ENCODE results near the gene ZC3H10. TPM values are rescaled to one million over a fixed set of nuclear protein-coding genes. Genes with fewer than 3 reads are reported as not detected.

Gene ZC3H10
- total and polyA plus RNA-seq, 2 donors (not counting 3 experiments of a cell fraction or from before 2014, with no cell fraction given), result 2.6 to 10.1 TPM

- BruUV-seq (replicated peaks), result no TSS peak
- no peak overlapping the region for H3K4me3 ChIP-seq (replicated peaks in 1 of 3; ENCODE audit: insufficient read depth in 1 of 3, low read depth in 1 of 3, low read length in 3 of 3)
- H3K9me3 ChIP-seq (replicated peaks; ENCODE audit: control insufficient read depth, insufficient read depth, low read length), result no peaks in the 10 kb centered on the region
- dilution Hi-C loops (cut with MboI; ENCODE audit: extremely low pct_ligation_motif_present, low sequenced_read_pairs) (no loop called here), intact Hi-C loops (cut with micrococcal nuclease) (no loop called here)
- FAIRE-seq (no peak), DNase-seq (ENCODE audit: low read depth, low spot score) (peak; percentile 20)
- ChIA-PET CTCF (interaction anchor here (0.6 to 2.9 kb wide), 13 partner anchors 11 to 342 kb away, joined by 3 to 35 read pairs (median 7); partner anchors contain the start of genes GDF11, PA2G4, SMARCC2 and SUOX), POLR2A (interaction anchor here (0.6 to 0.9 kb wide), 2 partner anchors 19 to 78 kb away, joined by 5 to 6 read pairs; partner anchors contain the start of gene PA2G4)
- H3K4me2 ChIP-seq (ENCODE audit: insufficient read depth, low read length), result no peak overlapping the region
- no peaks in the 10 kb centered on the region for H3K9me1 ChIP-seq (replicated peaks; ENCODE audit: control insufficient read depth, extremely low read depth, insufficient read depth, low read length)
- no peaks in the 10 kb centered on the region for H3K79me2 ChIP-seq (ENCODE audit: control insufficient read depth, insufficient read depth, low read length)
- H3K9ac ChIP-seq (replicated peaks; ENCODE audit: extremely low read depth, insufficient read depth, low read length), result no peak overlapping the region
- H3K27me3 ChIP-seq (ENCODE audit: control insufficient read depth in 2 of 2, insufficient read depth in 2 of 2, low read length in 2 of 2), result peaks cover 4 to 8% of the 10 kb centered on the region in 2 experiments
- H4K20me1 ChIP-seq (replicated peaks; ENCODE audit: control insufficient read depth, extremely low read depth, insufficient read depth, low read length), result no peaks in the 10 kb centered on the region
- H3K27ac ChIP-seq (ENCODE audit: insufficient read depth, low read depth, low read length), result no peak overlapping the region
- TF ChIP-seq EZH2 (IDR thresholded peaks at IDR 0.05; ENCODE audit: borderline replicate concordance, low read depth, low read length, severe bottlenecking) (no peak), CTCF (IDR thresholded peaks at IDR 0.05; ENCODE audit: extremely low read depth in 1 of 2, insufficient read depth in 1 of 2, low read depth in 1 of 2, low read length in 2 of 2) (peak; percentile 40 to 58), POLR2A (IDR thresholded peaks at IDR 0.05; ENCODE audit: low read depth, low read length) (no peak), GATA2 (IDR thresholded peaks at IDR 0.05; ENCODE audit: insufficient read depth, insufficient read length, low read depth, low read length) (no peak), POLR2AphosphoS5 (IDR thresholded peaks at IDR 0.05; ENCODE audit: insufficient read depth, low read depth, low read length) (no peak), JUN (IDR thresholded peaks at IDR 0.05; ENCODE audit: borderline replicate concordance, insufficient read depth, insufficient read length, low read depth) (no peak)
- H2AFZ ChIP-seq (ENCODE audit: low read depth, low read length), result no peak overlapping the region
- no peaks in the 10 kb centered on the region for H3K36me3 ChIP-seq (ENCODE audit: control insufficient read depth in 2 of 2, extremely low read depth in 1 of 2, insufficient read depth in 2 of 2, low read length in 2 of 2)
- H3K4me1 ChIP-seq (ENCODE audit: control insufficient read depth, extremely low read depth, insufficient read depth, low read length), result peaks cover 16% of the 10 kb centered on the region
Observed at GRCh38 chr12:56084958-56085543, 33.0 kb upstream of the ZC3H10 start.

Data from endothelial cell of umbilical vein (primary cell).